WTC11 (cell line): ENCODE results near the gene CCN6. TPM values are rescaled to one million over a fixed set of nuclear protein-coding genes. Genes with fewer than 3 reads are reported as not detected.

Experiments used
- ATAC-seq: fragments of 200-7000 bp; cut with Tn5 transposase; 2 replicates; pipeline ENCODE4 v1.10.0; 2021; ENCODE audit warnings: mild to moderate bottlenecking, moderate library complexity
- CTCF ChIA-PET: fragments of 300-600 bp; sonication (Branson Sonifier 250); formaldehyde crosslinking; loops from one replicate; lab custom pipeline; 2021; ENCODE audit warnings: antibody characterized with exemption; lab: Charles Lee
- POLR2A ChIA-PET: fragments of 350-600 bp; sonication (Branson Sonifier 250); formaldehyde crosslinking; loops from one replicate; lab custom pipeline; 2021; ENCODE audit warnings: antibody characterized with exemption; lab: Charles Lee
- DNase-seq: peaks from one replicate; pipeline ENCODE4 v3.0.0; 2021; ENCODE audit warnings: low spot score
- H3K27ac Mint-ChIP-seq: 2 replicates; pipeline ENCODE4 v1.8.0; 2021; ENCODE audit warnings: mixed read lengths
- H3K27me3 Mint-ChIP-seq: 2 replicates; pipeline ENCODE4 v1.8.0; 2021; ENCODE audit warnings: low read depth, mild to moderate bottlenecking, moderate library complexity, mixed read lengths
- H3K36me3 Mint-ChIP-seq: 2 replicates; pipeline ENCODE4 v1.8.0; 2021; ENCODE audit warnings: mixed read lengths
- H3K4me1 Mint-ChIP-seq: 2 replicates; pipeline ENCODE4 v1.8.0; 2022; ENCODE audit warnings: mixed read lengths
- H3K4me3 Mint-ChIP-seq: 2 replicates; pipeline ENCODE4 v1.8.0; 2021; ENCODE audit warnings: mild to moderate bottlenecking, moderate library complexity, mixed read lengths
- H3K9me3 Mint-ChIP-seq: 2 replicates; pipeline ENCODE4 v1.8.0; 2021; ENCODE audit warnings: mixed read lengths
- GRHL2 ChIP-seq: fragments of 250-450 bp; sonication (Bioruptor Pico); IDR thresholded peaks from 2 replicates; pipeline ENCODE4 v1.8.0; 2022; ENCODE audit warnings: mild to moderate bottlenecking, moderate library complexity; ENCODE audit not compliant: insufficient replicate concordance, severe bottlenecking
- GTF2I ChIP-seq: fragments of 250-450 bp; sonication (Bioruptor Pico); conservative IDR thresholded peaks from 2 replicates; pipeline ENCODE4 v1.4.0; 2021; ENCODE audit warnings: mild to moderate bottlenecking
- KAT7 ChIP-seq: sonication (generic); formaldehyde crosslinking; IDR thresholded peaks from 2 replicates; pipeline ENCODE4 v1.8.1; 2023; ENCODE audit warnings: missing genetic modification reagents, mild to moderate bottlenecking, borderline replicate concordance
- NFATC4 ChIP-seq: fragments of 250-450 bp; sonication (Bioruptor Pico); IDR thresholded peaks from 2 replicates; pipeline ENCODE4 v1.9.0; 2021; ENCODE audit warnings: mild to moderate bottlenecking
- NFYB ChIP-seq: sonication (generic); formaldehyde crosslinking; conservative IDR thresholded peaks from 2 replicates; pipeline ENCODE4 v1.8.0; 2022; ENCODE audit warnings: low read depth, missing genetic modification reagents
- SOX15 ChIP-seq: fragments of 250-450 bp; sonication (Bioruptor Pico); IDR thresholded peaks from 2 replicates; pipeline ENCODE4 v1.9.0; 2021; ENCODE audit warnings: mild to moderate bottlenecking
- ZNF121 ChIP-seq: sonication (generic); formaldehyde crosslinking; IDR thresholded peaks from 2 replicates; pipeline ENCODE4 v1.8.0; 2023; ENCODE audit warnings: missing genetic modification reagents
- ZNF263 ChIP-seq: sonication (generic); formaldehyde crosslinking; IDR thresholded peaks from 2 replicates; pipeline ENCODE4 v1.8.1; 2022; ENCODE audit warnings: low read depth, mild to moderate bottlenecking, moderate library complexity, missing genetic modification reagents
- ZNF416 ChIP-seq: fragments of 250-450 bp; sonication (Bioruptor Pico); IDR thresholded peaks from 2 replicates; pipeline ENCODE4 v1.9.0; 2021; ENCODE audit warnings: mild to moderate bottlenecking, inconsistent platforms
- total RNA-seq: library from RNA; stranded (reverse); gene quantifications from 3 replicates; pipeline ENCODE4 v1.2.3, GENCODE V29; 2021
- TF ChIP-seq, protein P1 (sequence below): sonication (generic); formaldehyde crosslinking; IDR thresholded peaks from 2 replicates; pipeline ENCODE4 v1.8.0; 2023; ENCODE audit warnings: missing genetic modification reagents, mild to moderate bottlenecking, borderline replicate concordance
- TF ChIP-seq, protein P2 (sequence below): sonication (generic); formaldehyde crosslinking; IDR thresholded peaks from 2 replicates; pipeline ENCODE4 v1.8.0; 2023; ENCODE audit warnings: missing genetic modification reagents
- TF ChIP-seq, protein P3 (sequence below): fragments of 250-450 bp; sonication (Bioruptor Pico); IDR thresholded peaks from 2 replicates; pipeline ENCODE4 v1.9.0; 2021; ENCODE audit warnings: mild to moderate bottlenecking, borderline replicate concordance
- TF ChIP-seq, protein P4 (sequence below): sonication (generic); formaldehyde crosslinking; IDR thresholded peaks from 2 replicates; pipeline ENCODE4 v1.8.1; 2023; ENCODE audit warnings: mild to moderate bottlenecking, missing genetic modification reagents, borderline replicate concordance
- TF ChIP-seq, protein P5 (sequence below): sonication (generic); formaldehyde crosslinking; IDR thresholded peaks from 2 replicates; pipeline ENCODE4 v1.8.0; 2022; ENCODE audit warnings: mild to moderate bottlenecking, missing genetic modification reagents

The CCN6 gene
- total RNA-seq, 1 experiment from 2014 or later: not detected

DNA sequence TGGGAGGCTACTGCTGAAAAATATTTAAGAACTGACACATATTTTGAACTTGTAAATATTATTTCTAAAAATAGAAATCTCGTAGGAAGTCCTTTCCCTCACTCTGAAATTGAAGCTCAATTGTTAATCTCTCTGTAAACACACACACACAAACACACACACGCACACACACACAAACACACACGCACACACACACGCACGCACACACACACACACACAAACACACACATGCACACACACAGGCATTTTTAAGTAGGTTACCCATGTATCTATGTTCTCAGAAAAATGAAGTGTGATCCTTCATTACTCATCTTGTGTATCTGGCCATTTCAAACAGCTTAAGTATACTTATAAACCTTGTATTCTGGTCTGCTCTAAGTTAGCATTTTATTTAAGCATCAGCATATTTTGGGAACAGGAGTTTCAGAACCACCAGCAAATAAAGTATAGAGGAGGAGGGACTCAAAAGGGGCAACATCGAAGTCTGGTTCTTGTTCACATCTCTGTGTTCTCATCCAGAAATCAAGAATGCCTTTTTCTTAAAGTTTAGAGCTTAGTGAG, 11.6 kb downstream of the CCN6 start (continued):
- TF ChIP-seq, protein P1, sequence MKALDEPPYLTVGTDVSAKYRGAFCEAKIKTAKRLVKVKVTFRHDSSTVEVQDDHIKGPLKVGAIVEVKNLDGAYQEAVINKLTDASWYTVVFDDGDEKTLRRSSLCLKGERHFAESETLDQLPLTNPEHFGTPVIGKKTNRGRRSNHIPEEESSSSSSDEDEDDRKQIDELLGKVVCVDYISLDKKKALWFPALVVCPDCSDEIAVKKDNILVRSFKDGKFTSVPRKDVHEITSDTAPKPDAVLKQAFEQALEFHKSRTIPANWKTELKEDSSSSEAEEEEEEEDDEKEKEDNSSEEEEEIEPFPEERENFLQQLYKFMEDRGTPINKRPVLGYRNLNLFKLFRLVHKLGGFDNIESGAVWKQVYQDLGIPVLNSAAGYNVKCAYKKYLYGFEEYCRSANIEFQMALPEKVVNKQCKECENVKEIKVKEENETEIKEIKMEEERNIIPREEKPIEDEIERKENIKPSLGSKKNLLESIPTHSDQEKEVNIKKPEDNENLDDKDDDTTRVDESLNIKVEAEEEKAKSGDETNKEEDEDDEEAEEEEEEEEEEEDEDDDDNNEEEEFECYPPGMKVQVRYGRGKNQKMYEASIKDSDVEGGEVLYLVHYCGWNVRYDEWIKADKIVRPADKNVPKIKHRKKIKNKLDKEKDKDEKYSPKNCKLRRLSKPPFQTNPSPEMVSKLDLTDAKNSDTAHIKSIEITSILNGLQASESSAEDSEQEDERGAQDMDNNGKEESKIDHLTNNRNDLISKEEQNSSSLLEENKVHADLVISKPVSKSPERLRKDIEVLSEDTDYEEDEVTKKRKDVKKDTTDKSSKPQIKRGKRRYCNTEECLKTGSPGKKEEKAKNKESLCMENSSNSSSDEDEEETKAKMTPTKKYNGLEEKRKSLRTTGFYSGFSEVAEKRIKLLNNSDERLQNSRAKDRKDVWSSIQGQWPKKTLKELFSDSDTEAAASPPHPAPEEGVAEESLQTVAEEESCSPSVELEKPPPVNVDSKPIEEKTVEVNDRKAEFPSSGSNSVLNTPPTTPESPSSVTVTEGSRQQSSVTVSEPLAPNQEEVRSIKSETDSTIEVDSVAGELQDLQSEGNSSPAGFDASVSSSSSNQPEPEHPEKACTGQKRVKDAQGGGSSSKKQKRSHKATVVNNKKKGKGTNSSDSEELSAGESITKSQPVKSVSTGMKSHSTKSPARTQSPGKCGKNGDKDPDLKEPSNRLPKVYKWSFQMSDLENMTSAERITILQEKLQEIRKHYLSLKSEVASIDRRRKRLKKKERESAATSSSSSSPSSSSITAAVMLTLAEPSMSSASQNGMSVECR (CRISPR knock-in tag): no peak
- TF ChIP-seq GRHL2 (CRISPR knock-in tag): no peak
- TF ChIP-seq, protein P2, sequence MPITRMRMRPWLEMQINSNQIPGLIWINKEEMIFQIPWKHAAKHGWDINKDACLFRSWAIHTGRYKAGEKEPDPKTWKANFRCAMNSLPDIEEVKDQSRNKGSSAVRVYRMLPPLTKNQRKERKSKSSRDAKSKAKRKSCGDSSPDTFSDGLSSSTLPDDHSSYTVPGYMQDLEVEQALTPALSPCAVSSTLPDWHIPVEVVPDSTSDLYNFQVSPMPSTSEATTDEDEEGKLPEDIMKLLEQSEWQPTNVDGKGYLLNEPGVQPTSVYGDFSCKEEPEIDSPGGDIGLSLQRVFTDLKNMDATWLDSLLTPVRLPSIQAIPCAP (CRISPR knock-in tag): no peak
- TF ChIP-seq, protein P3, sequence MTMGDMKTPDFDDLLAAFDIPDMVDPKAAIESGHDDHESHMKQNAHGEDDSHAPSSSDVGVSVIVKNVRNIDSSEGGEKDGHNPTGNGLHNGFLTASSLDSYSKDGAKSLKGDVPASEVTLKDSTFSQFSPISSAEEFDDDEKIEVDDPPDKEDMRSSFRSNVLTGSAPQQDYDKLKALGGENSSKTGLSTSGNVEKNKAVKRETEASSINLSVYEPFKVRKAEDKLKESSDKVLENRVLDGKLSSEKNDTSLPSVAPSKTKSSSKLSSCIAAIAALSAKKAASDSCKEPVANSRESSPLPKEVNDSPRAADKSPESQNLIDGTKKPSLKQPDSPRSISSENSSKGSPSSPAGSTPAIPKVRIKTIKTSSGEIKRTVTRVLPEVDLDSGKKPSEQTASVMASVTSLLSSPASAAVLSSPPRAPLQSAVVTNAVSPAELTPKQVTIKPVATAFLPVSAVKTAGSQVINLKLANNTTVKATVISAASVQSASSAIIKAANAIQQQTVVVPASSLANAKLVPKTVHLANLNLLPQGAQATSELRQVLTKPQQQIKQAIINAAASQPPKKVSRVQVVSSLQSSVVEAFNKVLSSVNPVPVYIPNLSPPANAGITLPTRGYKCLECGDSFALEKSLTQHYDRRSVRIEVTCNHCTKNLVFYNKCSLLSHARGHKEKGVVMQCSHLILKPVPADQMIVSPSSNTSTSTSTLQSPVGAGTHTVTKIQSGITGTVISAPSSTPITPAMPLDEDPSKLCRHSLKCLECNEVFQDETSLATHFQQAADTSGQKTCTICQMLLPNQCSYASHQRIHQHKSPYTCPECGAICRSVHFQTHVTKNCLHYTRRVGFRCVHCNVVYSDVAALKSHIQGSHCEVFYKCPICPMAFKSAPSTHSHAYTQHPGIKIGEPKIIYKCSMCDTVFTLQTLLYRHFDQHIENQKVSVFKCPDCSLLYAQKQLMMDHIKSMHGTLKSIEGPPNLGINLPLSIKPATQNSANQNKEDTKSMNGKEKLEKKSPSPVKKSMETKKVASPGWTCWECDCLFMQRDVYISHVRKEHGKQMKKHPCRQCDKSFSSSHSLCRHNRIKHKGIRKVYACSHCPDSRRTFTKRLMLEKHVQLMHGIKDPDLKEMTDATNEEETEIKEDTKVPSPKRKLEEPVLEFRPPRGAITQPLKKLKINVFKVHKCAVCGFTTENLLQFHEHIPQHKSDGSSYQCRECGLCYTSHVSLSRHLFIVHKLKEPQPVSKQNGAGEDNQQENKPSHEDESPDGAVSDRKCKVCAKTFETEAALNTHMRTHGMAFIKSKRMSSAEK (CRISPR knock-in tag): no peak

DNA sequence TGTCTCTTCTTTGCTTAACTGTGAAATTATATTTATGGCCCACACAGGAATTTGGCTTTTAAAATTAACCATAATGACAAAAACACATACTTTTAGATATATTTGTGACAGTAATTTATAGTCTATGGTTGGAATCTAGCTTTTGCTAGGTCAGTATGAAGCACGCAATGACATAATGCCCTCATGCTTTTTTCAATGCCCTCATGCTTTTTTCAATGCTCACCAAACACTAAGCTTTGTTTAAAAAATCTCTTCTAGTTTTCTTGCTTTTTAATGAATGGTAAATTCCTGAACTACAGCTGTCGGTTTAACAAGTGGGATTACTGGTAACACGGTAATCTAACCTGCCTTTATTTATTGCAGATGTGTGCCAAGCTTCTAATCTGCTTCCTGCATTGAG, 12.7 kb downstream of the CCN6 start:
- DNase-seq: no peak
- Mint-ChIP-seq H3K9me3 (no peaks in the 10 kb centered on the region), H3K4me3 (no peak overlapping the region), H3K27ac (no peak overlapping the region), H3K36me3 (peaks cover 5% of the 10 kb centered on the region), H3K27me3 (no peaks in the 10 kb centered on the region), H3K4me1 (no peaks in the 10 kb centered on the region)
- TF ChIP-seq, protein P4, sequence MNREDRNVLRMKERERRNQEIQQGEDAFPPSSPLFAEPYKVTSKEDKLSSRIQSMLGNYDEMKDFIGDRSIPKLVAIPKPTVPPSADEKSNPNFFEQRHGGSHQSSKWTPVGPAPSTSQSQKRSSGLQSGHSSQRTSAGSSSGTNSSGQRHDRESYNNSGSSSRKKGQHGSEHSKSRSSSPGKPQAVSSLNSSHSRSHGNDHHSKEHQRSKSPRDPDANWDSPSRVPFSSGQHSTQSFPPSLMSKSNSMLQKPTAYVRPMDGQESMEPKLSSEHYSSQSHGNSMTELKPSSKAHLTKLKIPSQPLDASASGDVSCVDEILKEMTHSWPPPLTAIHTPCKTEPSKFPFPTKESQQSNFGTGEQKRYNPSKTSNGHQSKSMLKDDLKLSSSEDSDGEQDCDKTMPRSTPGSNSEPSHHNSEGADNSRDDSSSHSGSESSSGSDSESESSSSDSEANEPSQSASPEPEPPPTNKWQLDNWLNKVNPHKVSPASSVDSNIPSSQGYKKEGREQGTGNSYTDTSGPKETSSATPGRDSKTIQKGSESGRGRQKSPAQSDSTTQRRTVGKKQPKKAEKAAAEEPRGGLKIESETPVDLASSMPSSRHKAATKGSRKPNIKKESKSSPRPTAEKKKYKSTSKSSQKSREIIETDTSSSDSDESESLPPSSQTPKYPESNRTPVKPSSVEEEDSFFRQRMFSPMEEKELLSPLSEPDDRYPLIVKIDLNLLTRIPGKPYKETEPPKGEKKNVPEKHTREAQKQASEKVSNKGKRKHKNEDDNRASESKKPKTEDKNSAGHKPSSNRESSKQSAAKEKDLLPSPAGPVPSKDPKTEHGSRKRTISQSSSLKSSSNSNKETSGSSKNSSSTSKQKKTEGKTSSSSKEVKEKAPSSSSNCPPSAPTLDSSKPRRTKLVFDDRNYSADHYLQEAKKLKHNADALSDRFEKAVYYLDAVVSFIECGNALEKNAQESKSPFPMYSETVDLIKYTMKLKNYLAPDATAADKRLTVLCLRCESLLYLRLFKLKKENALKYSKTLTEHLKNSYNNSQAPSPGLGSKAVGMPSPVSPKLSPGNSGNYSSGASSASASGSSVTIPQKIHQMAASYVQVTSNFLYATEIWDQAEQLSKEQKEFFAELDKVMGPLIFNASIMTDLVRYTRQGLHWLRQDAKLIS (CRISPR knock-in tag): no peak
- TF ChIP-seq NFATC4 (CRISPR knock-in tag): no peak
- TF ChIP-seq ZNF263 (CRISPR knock-in tag): no peak
- TF ChIP-seq, protein P5, sequence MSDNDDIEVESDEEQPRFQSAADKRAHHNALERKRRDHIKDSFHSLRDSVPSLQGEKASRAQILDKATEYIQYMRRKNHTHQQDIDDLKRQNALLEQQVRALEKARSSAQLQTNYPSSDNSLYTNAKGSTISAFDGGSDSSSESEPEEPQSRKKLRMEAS (CRISPR knock-in tag): no peak
- TF ChIP-seq GTF2I (CRISPR knock-in tag): no peak
- no peak for TF ChIP-seq KAT7 (CRISPR knock-in tag)
- TF ChIP-seq NFYB (CRISPR knock-in tag): no peak
- TF ChIP-seq SOX15 (CRISPR knock-in tag): no peak
- TF ChIP-seq, protein P1 (CRISPR knock-in tag): no peak
- TF ChIP-seq ZNF416 (CRISPR knock-in tag): no peak
- TF ChIP-seq ZNF121 (CRISPR knock-in tag): no peak
- POLR2A ChIA-PET: no interaction called here
- CTCF ChIA-PET: no interaction called here
- no peak for ATAC-seq
